ENCODE data around the gene TTLL8. TPM values are rescaled to one million over a fixed set of nuclear protein-coding genes. Genes with fewer than 3 reads are reported as not detected.

Gene TTLL8
- total RNA-seq, 4 donors from 2014 or later, result not detected

- no peak for TF ChIP-seq CTCF (IDR thresholded peaks at IDR 0.05)
- no peak for TF ChIP-seq EP300 (IDR thresholded peaks at IDR 0.05)
- TF ChIP-seq POLR2A (IDR thresholded peaks at IDR 0.05; ENCODE audit: low read depth), result no peak
- TF ChIP-seq POLR2AphosphoS5 (IDR thresholded peaks at IDR 0.05), result no peak
- peaks cover 0 to 12% (median 5%) of the 10 kb centered on the region in 4 donors for H3K9me3 ChIP-seq
- 74% methylated on average over 9 of the region's 29 CpGs for WGBS
- intact Hi-C loops (cut with DNase I), result no loop called here
- DNase-seq (ENCODE audit: extremely low spot score), result no peak
- H3K4me1 ChIP-seq, result no peaks in the 10 kb centered on the region
- H3K4me3 ChIP-seq, result no peak overlapping the region
- H3K27ac ChIP-seq (replicated peaks in 1 of 4), result no peak overlapping the region
- H3K36me3 ChIP-seq, result no peaks in the 10 kb centered on the region
- peaks cover 0 to 69% (median 8%) of the 10 kb centered on the region in 4 donors for H3K27me3 ChIP-seq
These were observed 33.1 kb upstream of the TTLL8 start for GRCh38 chr22:50091092-50091768.

DNA sequence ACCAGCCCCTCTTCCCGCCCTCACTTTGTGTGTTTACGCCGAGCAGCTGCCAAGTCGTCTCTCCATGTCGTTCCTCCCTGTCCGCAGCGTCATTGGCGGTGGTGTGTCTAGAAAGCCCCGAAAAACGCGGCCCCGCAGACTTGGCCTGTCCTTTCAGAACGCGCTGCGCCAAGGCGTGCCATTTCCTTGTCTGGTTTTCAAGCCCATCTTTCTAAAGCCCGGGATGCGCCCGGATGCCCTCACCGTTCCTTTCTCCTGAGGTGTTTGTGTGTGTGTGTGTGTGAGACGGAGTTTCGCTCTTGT lies 32.3 kb upstream of the TTLL8 start:
- H3K4me3 ChIP-seq, result no peak overlapping the region
- H3K27me3 ChIP-seq, result peaks cover 0 to 69% (median 8%) of the 10 kb centered on the region in 4 donors
- intact Hi-C loops (cut with DNase I), result no loop called here
- H3K4me1 ChIP-seq, result no peaks in the 10 kb centered on the region
- 93% methylated on average over 22 of the region's 22 CpGs for WGBS
- no peak for TF ChIP-seq POLR2AphosphoS5 (IDR thresholded peaks at IDR 0.05)
- no peaks in the 10 kb centered on the region for H3K36me3 ChIP-seq
- H3K9me3 ChIP-seq, result peaks cover 0 to 12% (median 5%) of the 10 kb centered on the region in 4 donors
- no peak for DNase-seq (ENCODE audit: extremely low spot score)
- no peak overlapping the region for H3K27ac ChIP-seq (replicated peaks in 1 of 4)

DNA sequence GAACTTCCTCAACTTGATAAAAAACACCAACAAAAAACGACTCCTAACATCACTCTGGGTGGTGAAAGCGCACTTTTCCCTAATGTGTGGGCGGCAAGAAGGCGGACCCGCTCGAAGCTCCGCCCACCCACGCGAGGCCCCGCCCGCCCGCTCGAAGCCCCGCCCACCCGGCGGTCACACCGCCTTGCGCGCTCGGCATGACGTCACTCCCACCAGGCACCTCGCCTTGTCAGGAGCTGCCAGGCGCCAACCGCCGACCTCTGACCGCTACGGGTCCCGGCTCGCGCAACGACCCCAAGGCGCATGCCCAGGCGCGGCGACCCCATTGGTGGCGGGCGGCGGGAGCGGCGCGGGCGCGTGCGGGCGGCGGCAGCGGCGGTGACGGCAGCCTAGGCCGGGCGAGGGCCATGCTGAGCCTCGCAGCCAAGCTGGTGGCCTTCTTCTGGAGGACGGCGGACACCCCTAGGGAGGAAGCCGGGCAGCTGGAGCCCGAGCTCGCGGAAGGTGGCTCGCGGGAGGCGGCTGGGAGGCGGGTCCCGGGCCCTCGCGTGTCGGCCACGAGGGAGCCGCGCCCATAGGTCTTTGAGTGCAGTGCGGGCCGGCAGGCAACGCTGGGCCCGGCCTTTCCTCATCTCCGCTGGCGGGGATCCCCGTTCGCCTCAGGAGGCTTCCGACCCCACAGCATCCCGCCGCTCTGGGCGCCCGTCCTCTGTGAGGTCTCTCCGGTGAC lies 31.7 kb upstream of the TTLL8 start, which contains the start of gene MOV10L1:
MOV10L1 (plus strand) TSS at position 325 of the 730 bp plus-strand sequence; CDS start at position 408, 83 bp downstream.
- no peak within 1 kb of the TSS for H3K27ac ChIP-seq (replicated peaks in 1 of 4)
- H3K4me3 ChIP-seq, result no peak within 1 kb of the TSS
- WGBS, result 66% methylated on average over 6 of the region's 83 CpGs
- TF ChIP-seq EP300 (IDR thresholded peaks at IDR 0.05) (no peak), POLR2AphosphoS5 (IDR thresholded peaks at IDR 0.05) (no peak), POLR2A (IDR thresholded peaks at IDR 0.05; ENCODE audit: low read depth) (no peak), CTCF (IDR thresholded peaks at IDR 0.05) (no peak)
- no peaks in the 10 kb centered on the region for H3K4me1 ChIP-seq
- H3K27me3 ChIP-seq, result peaks cover 0 to 68% (median 8%) of the 10 kb centered on the region in 4 donors
- no peaks in the 10 kb centered on the region for H3K36me3 ChIP-seq
- intact Hi-C loops (cut with DNase I), result no loop called here
- no peak for DNase-seq (ENCODE audit: extremely low spot score)
- H3K9me3 ChIP-seq, result peaks cover 0 to 12% (median 5%) of the 10 kb centered on the region in 4 donors

- H3K27ac ChIP-seq (replicated peaks in 1 of 4), result no peak overlapping the region
- H3K36me3 ChIP-seq, result no peaks in the 10 kb centered on the region
- intact Hi-C loops (cut with DNase I), result no loop called here
- peaks cover 0 to 12% (median 5%) of the 10 kb centered on the region in 4 donors for H3K9me3 ChIP-seq
- no peak for DNase-seq (ENCODE audit: extremely low spot score)
- no peak overlapping the region for H3K4me3 ChIP-seq
- H3K27me3 ChIP-seq, result peaks cover 0 to 67% (median 10%) of the 10 kb centered on the region in 4 donors
- 90% methylated on average over 9 of the region's 11 CpGs for WGBS
- no peak for TF ChIP-seq POLR2AphosphoS5 (IDR thresholded peaks at IDR 0.05)
- TF ChIP-seq CTCF (IDR thresholded peaks at IDR 0.05), result no peak
- TF ChIP-seq POLR2A (IDR thresholded peaks at IDR 0.05; ENCODE audit: low read depth), result no peak
- TF ChIP-seq EP300 (IDR thresholded peaks at IDR 0.05), result no peak
- H3K4me1 ChIP-seq, result no peaks in the 10 kb centered on the region
These were observed 31.1 kb upstream of the TTLL8 start for GRCh38 chr22:50089231-50089630.

DNA sequence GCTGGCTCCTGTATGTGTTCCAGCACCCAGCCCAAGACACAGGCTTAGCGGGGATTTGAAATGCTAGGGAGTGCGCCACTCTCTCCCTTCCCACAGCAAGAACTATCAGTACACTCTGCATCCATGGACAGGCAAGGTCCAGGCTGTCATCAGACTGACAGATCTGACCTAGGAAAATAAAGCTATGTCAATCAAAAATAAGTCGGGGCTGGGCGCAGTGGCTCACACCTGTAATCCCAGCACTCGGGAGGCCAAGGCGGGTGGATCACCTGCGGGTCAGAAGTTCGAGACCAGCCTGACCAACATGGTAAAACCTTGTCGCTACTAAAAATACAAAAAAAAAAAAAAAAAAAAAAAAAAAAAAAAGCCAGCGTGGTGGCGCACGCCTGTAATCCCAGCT lies 30.0 kb upstream of the TTLL8 start:
- H3K27me3 ChIP-seq, result peaks cover 0 to 70% (median 10%) of the 10 kb centered on the region in 4 donors
- no peaks in the 10 kb centered on the region for H3K36me3 ChIP-seq
- H3K9me3 ChIP-seq, result peaks cover 0 to 12% (median 5%) of the 10 kb centered on the region in 4 donors
- no peak for DNase-seq (ENCODE audit: extremely low spot score)
- H3K4me1 ChIP-seq, result no peaks in the 10 kb centered on the region
- 94% methylated on average over 11 of the region's 12 CpGs for WGBS
- intact Hi-C loops (cut with DNase I), result no loop called here
- TF ChIP-seq POLR2AphosphoS5 (IDR thresholded peaks at IDR 0.05), result no peak
- TF ChIP-seq EP300 (IDR thresholded peaks at IDR 0.05), result no peak
- TF ChIP-seq POLR2A (IDR thresholded peaks at IDR 0.05; ENCODE audit: low read depth), result no peak
- no peak for TF ChIP-seq CTCF (IDR thresholded peaks at IDR 0.05)
- no peak overlapping the region for H3K4me3 ChIP-seq
- H3K27ac ChIP-seq (replicated peaks in 1 of 4), result no peak overlapping the region

Measured in esophagus muscularis mucosa (tissue), 4 donors.